ENCODE data around the gene ATP8B3. TPM values are rescaled to one million over a fixed set of nuclear protein-coding genes. Genes with fewer than 3 reads are reported as not detected.

The ATP8B3 gene
- total and polyA plus RNA-seq, 9 of the 15 experiments (the other 6 are each of a cell fraction or from before 2014, with no cell fraction given): 1.2 to 12.3 (median 3.8) TPM

- no peaks in the 10 kb centered on the region for H3K79me2 ChIP-seq (ENCODE audit: control insufficient read depth, insufficient read depth, low read length)
- H4K20me1 ChIP-seq (replicated peaks; ENCODE audit: control insufficient read depth, insufficient read depth, low read length): no peaks in the 10 kb centered on the region
- peaks cover 0 to 4% of the 10 kb centered on the region in 2 experiments; a peak in 2 of 5 replicates for H3K27me3 ChIP-seq (ENCODE audit: control insufficient read depth in 2 of 2, insufficient read depth in 2 of 2, low read length in 2 of 2)
- H3K4me3 ChIP-seq: peak overlapping the region; percentile 40
- BruUV-seq (replicated peaks): no TSS peak
- in situ Hi-C loops (cut with MboI) (no loop called here), intact Hi-C loops (cut with micrococcal nuclease) (no loop called here)
- peak overlapping the region; percentile 90; the same call in 2 of the 3 replicates for H3K27ac ChIP-seq (ENCODE audit: extremely low read depth, low read depth, low read length)
- H3K9me3 ChIP-seq (replicated peaks; ENCODE audit: control insufficient read depth, insufficient read depth, low read depth, low read length): no peaks in the 10 kb centered on the region
- peak overlapping the region; percentile 76 to 97; a peak in 3 of 4 replicates for H3K9ac ChIP-seq (ENCODE audit: insufficient read depth in 1 of 2, low read depth in 2 of 2, low read length in 2 of 2)
- H3K4me1 ChIP-seq (replicated peaks in 1 of 2; ENCODE audit: control insufficient read depth in 2 of 2, insufficient read depth in 2 of 2, low read length in 2 of 2): peaks cover 24 to 75% of the 10 kb centered on the region in 2 experiments
- TF ChIP-seq ZNF707 (CRISPR knock-in tag; conservative IDR thresholded peaks at IDR 0.05): no peak
- TF ChIP-seq MIER1 (IDR thresholded peaks at IDR 0.05; ENCODE audit: low read depth): no peak
- peak; percentile 62 for TF ChIP-seq ZBTB7A (IDR thresholded peaks at IDR 0.05; ENCODE audit: borderline replicate concordance, control insufficient read depth, low read depth, low read length)
- TF ChIP-seq E2F6 (IDR thresholded peaks at IDR 0.05; ENCODE audit: borderline replicate concordance in 1 of 2, extremely low read depth in 1 of 2, insufficient read depth in 1 of 2, insufficient read length in 1 of 2, low read depth in 1 of 2, low read length in 1 of 2, poor library complexity in 1 of 2, severe bottlenecking in 1 of 2): peak in 1 of 2 experiments; percentile 19
- 0 out of 2 replicates have a peak, but pooled peaks have one; percentile 13 for TF ChIP-seq MBD2 (IDR thresholded peaks at IDR 0.05; ENCODE audit: borderline replicate concordance, low read depth)
- TF ChIP-seq FIP1L1 (IDR thresholded peaks at IDR 0.05; ENCODE audit: low read depth, low read length, poor library complexity, severe bottlenecking): peak; percentile 37
- no peak for DNase-seq (ENCODE audit: extremely low read depth in 1 of 4, low spot score in 3 of 4)
- POLR2A ChIA-PET: no interaction called here
- 73% methylated on average over 14 of the region's 45 CpGs for WGBS (ENCODE audit: insufficient coverage, low coverage, missing lambda C conversion rate)
- FAIRE-seq: no peak
- no peaks in the 10 kb centered on the region for H3K9me1 ChIP-seq (ENCODE audit: control insufficient read depth, insufficient read depth, low read length)
- peak; percentile 7; the same call in 2 of the 3 replicates for ATAC-seq
- H3K4me2 ChIP-seq (ENCODE audit: insufficient read depth, low read length): peak overlapping the region; percentile 84
- H2AFZ ChIP-seq (ENCODE audit: low read depth, low read length): peak overlapping the region; percentile 78
- H3K36me3 ChIP-seq (ENCODE audit: control insufficient read depth, insufficient read depth, low read length): no peaks in the 10 kb centered on the region
- CTCF ChIA-PET (ENCODE audit: low intra/inter-chr PET ratio): no interaction called here
Measured at GRCh38 chr19:1748873-1749341, 63.2 kb downstream of the ATP8B3 start.
